Smooth muscle cell (in vitro differentiated cells): ENCODE results near the gene NCK2. TPM values are rescaled to one million over a fixed set of nuclear protein-coding genes. Genes with fewer than 3 reads are reported as not detected.

ENCODE experiments used
- DNase-seq: peaks from one replicate; lab custom pipeline; 2025; ENCODE audit not compliant: unreplicated experiment; lab: John Stamatoyannopoulos, UW
- H2AFZ ChIP-seq: fragments of 200-600 bp; sonication (generic); 2 replicates; pipeline ENCODE4 v1.6.0; 2016; ENCODE audit warnings: antibody characterized with exemption, low read depth, mild to moderate bottlenecking
- H3F3A ChIP-seq: fragments of 200-600 bp; sonication (generic); 2 replicates; pipeline ENCODE4 v1.6.0; 2017; ENCODE audit warnings: antibody characterized with exemption, low read depth
- H3K27ac ChIP-seq: fragments of 200-600 bp; sonication (generic); 2 replicates; pipeline ENCODE4 v1.5.1; 2016; ENCODE audit warnings: low read depth, mild to moderate bottlenecking
- H3K27me3 ChIP-seq: fragments of 200-600 bp; sonication (generic); 2 replicates; pipeline ENCODE4 v1.6.1; 2016; ENCODE audit warnings: low read depth, mild to moderate bottlenecking
- H3K36me3 ChIP-seq: fragments of 200-600 bp; sonication (generic); 2 replicates; pipeline ENCODE4 v1.5.1; 2016; ENCODE audit warnings: low read depth
- H3K4me1 ChIP-seq: fragments of 200-600 bp; sonication (generic); 2 replicates; pipeline ENCODE4 v1.5.1; 2016; ENCODE audit warnings: low read depth
- H3K4me2 ChIP-seq: fragments of 200-600 bp; sonication (generic); 2 replicates; pipeline ENCODE4 v1.6.0; 2016; ENCODE audit warnings: mild to moderate bottlenecking
- H3K4me3 ChIP-seq: fragments of 200-600 bp; sonication (generic); 2 replicates; pipeline ENCODE4 v1.5.1; 2016; ENCODE audit warnings: mild to moderate bottlenecking
- H3K79me2 ChIP-seq: fragments of 200-600 bp; sonication (generic); 2 replicates; pipeline ENCODE4 v1.6.0; 2016; ENCODE audit warnings: low read depth, mild to moderate bottlenecking
- H3K9ac ChIP-seq: fragments of 200-600 bp; sonication (generic); 2 replicates; pipeline ENCODE4 v1.6.0; 2016; ENCODE audit warnings: low read depth
- H3K9me3 ChIP-seq: fragments of 200-600 bp; sonication (generic); replicated peaks from 2 replicates; pipeline ENCODE4 v1.5.1; 2016; ENCODE audit warnings: low read depth
- H4K20me1 ChIP-seq: fragments of 200-600 bp; sonication (generic); 2 replicates; pipeline ENCODE4 v1.6.0; 2016; ENCODE audit warnings: low read depth
- WGBS: methylation state at CpG from one replicate; pipeline ENCODE4 v1.1.7; 2016; ENCODE audit warnings: low lambda C conversion rate; 5-methylcytosine and 5-hydroxymethylcytosine counted together
- polyA plus RNA-seq: library from polyadenylated mRNA; unstranded; fragments of >200 nt; fragmentation: Nextera tagmentation; extraction: Ambion mirVana; gene quantifications from 2 replicates; pipeline ENCODE4 v1.2.1, GENCODE V29; 2016
- total RNA-seq: library from RNA; depleted of rRNA; stranded (reverse); fragments of >200 nt; gene quantifications from 2 replicates; pipeline ENCODE4 v1.2.3, GENCODE V29; 2014
- TF ChIP-seq, protein P1 (sequence below): fragments of 200-600 bp; sonication (generic); IDR thresholded peaks from 2 replicates; pipeline ENCODE4 v1.5.1; 2017; ENCODE audit warnings: borderline replicate concordance, mild to moderate bottlenecking, antibody characterized with exemption; ENCODE audit not compliant: insufficient read depth, poor library complexity, severe bottlenecking

Gene NCK2
- total and polyA plus RNA-seq, 2 experiments from 2014 or later, result 29.0 to 50.5 TPM

GRCh38 chr2:105730170-105730569 is 14.5 kb upstream of the NCK2 start:
- Histone ChIP-seq H3K9ac (no peak overlapping the region), H3K79me2 (no peaks in the 10 kb centered on the region), H3K4me3 (no peak overlapping the region), H3F3A (no peaks in the 10 kb centered on the region), H2AFZ (no peak overlapping the region), H3K27me3 (no peaks in the 10 kb centered on the region), H3K4me1 (no peaks in the 10 kb centered on the region), H3K4me2 (no peak overlapping the region), H3K36me3 (no peaks in the 10 kb centered on the region), H3K9me3 (no peaks in the 10 kb centered on the region), H4K20me1 (no peaks in the 10 kb centered on the region), H3K27ac (no peak overlapping the region)
- TF ChIP-seq, protein P1, sequence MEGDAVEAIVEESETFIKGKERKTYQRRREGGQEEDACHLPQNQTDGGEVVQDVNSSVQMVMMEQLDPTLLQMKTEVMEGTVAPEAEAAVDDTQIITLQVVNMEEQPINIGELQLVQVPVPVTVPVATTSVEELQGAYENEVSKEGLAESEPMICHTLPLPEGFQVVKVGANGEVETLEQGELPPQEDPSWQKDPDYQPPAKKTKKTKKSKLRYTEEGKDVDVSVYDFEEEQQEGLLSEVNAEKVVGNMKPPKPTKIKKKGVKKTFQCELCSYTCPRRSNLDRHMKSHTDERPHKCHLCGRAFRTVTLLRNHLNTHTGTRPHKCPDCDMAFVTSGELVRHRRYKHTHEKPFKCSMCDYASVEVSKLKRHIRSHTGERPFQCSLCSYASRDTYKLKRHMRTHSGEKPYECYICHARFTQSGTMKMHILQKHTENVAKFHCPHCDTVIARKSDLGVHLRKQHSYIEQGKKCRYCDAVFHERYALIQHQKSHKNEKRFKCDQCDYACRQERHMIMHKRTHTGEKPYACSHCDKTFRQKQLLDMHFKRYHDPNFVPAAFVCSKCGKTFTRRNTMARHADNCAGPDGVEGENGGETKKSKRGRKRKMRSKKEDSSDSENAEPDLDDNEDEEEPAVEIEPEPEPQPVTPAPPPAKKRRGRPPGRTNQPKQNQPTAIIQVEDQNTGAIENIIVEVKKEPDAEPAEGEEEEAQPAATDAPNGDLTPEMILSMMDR, result no peak
- DNase-seq, result no peak
- WGBS, result 87% methylated on average over 1 of the region's 1 CpG

DNA sequence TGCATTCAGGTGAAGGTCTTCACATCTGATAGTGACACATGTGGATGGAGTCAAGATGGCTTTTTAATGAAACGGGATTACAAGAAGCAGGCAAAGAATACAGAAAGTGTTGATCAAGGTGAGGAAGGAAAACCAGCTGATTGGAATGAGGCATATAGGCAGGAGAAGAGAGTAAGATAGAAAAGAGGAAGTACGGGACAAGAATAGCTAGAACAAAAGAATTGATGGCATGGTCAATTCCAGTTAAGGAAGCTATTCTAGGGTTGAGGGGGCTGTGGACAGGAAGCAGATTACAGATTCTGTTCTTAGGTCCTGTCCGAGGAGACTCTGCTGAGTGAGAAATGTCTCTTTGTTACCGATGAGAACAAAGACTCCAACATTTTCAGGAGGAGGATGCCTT is 13.2 kb upstream of the NCK2 start:
- TF ChIP-seq, protein P1, result no peak
- Histone ChIP-seq H3K27me3 (no peaks in the 10 kb centered on the region), H3K4me3 (no peak overlapping the region), H3F3A (no peaks in the 10 kb centered on the region), H3K9ac (no peak overlapping the region), H3K4me1 (no peaks in the 10 kb centered on the region), H3K9me3 (no peaks in the 10 kb centered on the region), H3K4me2 (no peak overlapping the region), H2AFZ (no peak overlapping the region), H3K27ac (no peak overlapping the region), H4K20me1 (no peaks in the 10 kb centered on the region), H3K36me3 (no peaks in the 10 kb centered on the region), H3K79me2 (no peaks in the 10 kb centered on the region)
- no peak for DNase-seq
- 86% methylated on average over 4 of the region's 4 CpGs for WGBS

- H2AFZ ChIP-seq, result no peak overlapping the region
- no peaks in the 10 kb centered on the region for H3K9me3 ChIP-seq
- H3K27me3 ChIP-seq, result no peaks in the 10 kb centered on the region
- H3K79me2 ChIP-seq, result no peaks in the 10 kb centered on the region
- 88% methylated on average over 7 of the region's 7 CpGs for WGBS
- H4K20me1 ChIP-seq, result no peaks in the 10 kb centered on the region
- no peaks in the 10 kb centered on the region for H3F3A ChIP-seq
- no peak overlapping the region for H3K9ac ChIP-seq
- no peaks in the 10 kb centered on the region for H3K4me1 ChIP-seq
- no peak overlapping the region for H3K27ac ChIP-seq
- no peak overlapping the region for H3K4me3 ChIP-seq
- H3K4me2 ChIP-seq, result no peak overlapping the region
- TF ChIP-seq, protein P1, result no peak
- DNase-seq, result no peak
- H3K36me3 ChIP-seq, result no peaks in the 10 kb centered on the region
These were observed 12.6 kb upstream of the NCK2 start for GRCh38 chr2:105732101-105732500.

GRCh38 chr2:105732955-105733607 is 11.6 kb upstream of the NCK2 start:
- TF ChIP-seq, protein P1, result no peak

More at GRCh38 chr2:105732955-105733607, 11.6 kb upstream of the NCK2 start:
- no peak for DNase-seq
- Histone ChIP-seq H3K27me3 (no peaks in the 10 kb centered on the region), H3F3A (no peaks in the 10 kb centered on the region), H3K4me3 (no peak overlapping the region), H3K36me3 (no peaks in the 10 kb centered on the region), H3K4me1 (no peaks in the 10 kb centered on the region), H3K9ac (no peak overlapping the region), H3K27ac (no peak overlapping the region), H3K9me3 (no peaks in the 10 kb centered on the region), H3K79me2 (no peaks in the 10 kb centered on the region), H3K4me2 (no peak overlapping the region), H4K20me1 (no peaks in the 10 kb centered on the region), H2AFZ (no peak overlapping the region)
- WGBS, result 86% methylated on average over 6 of the region's 6 CpGs
